ENCODE data around the gene SP5. TPM values are rescaled to one million over a fixed set of nuclear protein-coding genes. Genes with fewer than 3 reads are reported as not detected.

Gene SP5
- total and polyA plus RNA-seq, 2 of the 4 experiments (the other 2 are of a cell fraction): not detected

DNA sequence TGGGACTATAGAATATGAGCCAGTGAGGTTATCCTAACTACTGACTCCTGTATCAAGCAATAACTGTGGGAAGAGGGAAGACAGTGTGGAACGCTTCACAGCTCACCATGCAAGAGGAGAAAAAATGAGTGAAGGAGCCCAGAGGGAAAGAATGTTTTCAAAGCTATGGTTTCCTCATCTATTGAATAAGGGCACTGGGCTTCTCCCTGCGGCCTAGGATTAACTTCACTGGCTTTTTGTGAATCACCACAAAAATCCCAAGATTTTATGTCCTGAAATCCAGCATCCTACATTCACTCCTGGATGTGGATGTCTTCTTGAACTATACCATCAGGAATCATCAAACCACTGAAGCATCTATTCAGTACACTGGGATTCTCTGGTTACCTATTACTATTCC lies 44.5 kb upstream of the SP5 start:
- no peak overlapping the region for H2AFZ ChIP-seq (replicated peaks; ENCODE audit: low read length, poor library complexity)
- no peak overlapping the region for H3K14ac ChIP-seq (replicated peaks; ENCODE audit: low read depth, low read length)
- H3K27ac ChIP-seq (ENCODE audit: insufficient read depth, low read length): no peak overlapping the region
- H2AK5ac ChIP-seq (ENCODE audit: low read depth, low read length): no peak overlapping the region
- no peaks in the 10 kb centered on the region for H3K36me3 ChIP-seq (ENCODE audit: control insufficient read depth, insufficient read depth, low read length)
- no peaks in the 10 kb centered on the region for H3K27me3 ChIP-seq (ENCODE audit: control insufficient read depth, insufficient read depth, low read length)
- POLR2A ChIA-PET (ENCODE audit: unreplicated experiment): no interaction called here
- no peak overlapping the region for H3K56ac ChIP-seq (ENCODE audit: extremely low read depth, insufficient read depth, low read length)
- no peak overlapping the region for H3K4ac ChIP-seq (ENCODE audit: low read depth, low read length)
- H4K5ac ChIP-seq (ENCODE audit: low read depth, low read length): no peak overlapping the region
- H4K8ac ChIP-seq (ENCODE audit: low read depth in 2 of 2, low read length in 2 of 2): no peak overlapping the region
- no peaks in the 10 kb centered on the region for H3K4me1 ChIP-seq (ENCODE audit: control insufficient read depth, insufficient read depth, low read length)
- no peak for ATAC-seq (ENCODE audit: low read depth)
- H3K9me1 ChIP-seq (ENCODE audit: insufficient read depth, low read length): no peaks in the 10 kb centered on the region
- intact Hi-C loops (cut with micrococcal nuclease) (no loop called here), dilution Hi-C loops (cut with HindIII; ENCODE audit: low sequenced_read_pairs, unreplicated experiment) (no loop called here), in situ Hi-C loops (cut with MboI; ENCODE audit: low sequenced_read_pairs) (no loop called here)
- no TSS peak for BruUV-seq (replicated peaks)
- no peaks in the 10 kb centered on the region for H3K79me1 ChIP-seq (ENCODE audit: low read depth in 1 of 2, low read length in 2 of 2)
- no peak for DNase-seq
- H2AK9ac ChIP-seq (replicated peaks; ENCODE audit: low read depth, low read length, poor library complexity): no peak overlapping the region
- no peak overlapping the region for H3K18ac ChIP-seq (ENCODE audit: low read depth, low read length)
- H3K9me3 ChIP-seq (ENCODE audit: control insufficient read depth, insufficient read depth, low read length): no peaks in the 10 kb centered on the region
- CTCF ChIA-PET: no interaction called here
- no peak overlapping the region for H3K4me2 ChIP-seq (ENCODE audit: low read depth, low read length)
- no peak overlapping the region for H3K9ac ChIP-seq (ENCODE audit: low read depth, low read length)
- no peak overlapping the region for H2BK15ac ChIP-seq (ENCODE audit: low read depth, low read length)
- TF ChIP-seq, protein P1, sequence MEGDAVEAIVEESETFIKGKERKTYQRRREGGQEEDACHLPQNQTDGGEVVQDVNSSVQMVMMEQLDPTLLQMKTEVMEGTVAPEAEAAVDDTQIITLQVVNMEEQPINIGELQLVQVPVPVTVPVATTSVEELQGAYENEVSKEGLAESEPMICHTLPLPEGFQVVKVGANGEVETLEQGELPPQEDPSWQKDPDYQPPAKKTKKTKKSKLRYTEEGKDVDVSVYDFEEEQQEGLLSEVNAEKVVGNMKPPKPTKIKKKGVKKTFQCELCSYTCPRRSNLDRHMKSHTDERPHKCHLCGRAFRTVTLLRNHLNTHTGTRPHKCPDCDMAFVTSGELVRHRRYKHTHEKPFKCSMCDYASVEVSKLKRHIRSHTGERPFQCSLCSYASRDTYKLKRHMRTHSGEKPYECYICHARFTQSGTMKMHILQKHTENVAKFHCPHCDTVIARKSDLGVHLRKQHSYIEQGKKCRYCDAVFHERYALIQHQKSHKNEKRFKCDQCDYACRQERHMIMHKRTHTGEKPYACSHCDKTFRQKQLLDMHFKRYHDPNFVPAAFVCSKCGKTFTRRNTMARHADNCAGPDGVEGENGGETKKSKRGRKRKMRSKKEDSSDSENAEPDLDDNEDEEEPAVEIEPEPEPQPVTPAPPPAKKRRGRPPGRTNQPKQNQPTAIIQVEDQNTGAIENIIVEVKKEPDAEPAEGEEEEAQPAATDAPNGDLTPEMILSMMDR (conservative IDR thresholded peaks at IDR 0.05; ENCODE audit: low read depth, low read length): no peak
- TF ChIP-seq CEBPB (IDR thresholded peaks at IDR 0.05; ENCODE audit: low read depth, low read length) (no peak), CHD1 (IDR thresholded peaks at IDR 0.05; ENCODE audit: low read depth, low read length) (no peak), BHLHE40 (IDR thresholded peaks at IDR 0.05; ENCODE audit: low read depth, low read length) (no peak), RAD21 (IDR thresholded peaks at IDR 0.05; ENCODE audit: low read length) (no peak), NFE2L2 (IDR thresholded peaks at IDR 0.05; ENCODE audit: low read depth, low read length) (no peak), SMC3 (IDR thresholded peaks at IDR 0.05; ENCODE audit: low read depth, low read length) (no peak), RCOR1 (IDR thresholded peaks at IDR 0.05; ENCODE audit: insufficient replicate concordance, low read length) (no peak), MXI1 (IDR thresholded peaks at IDR 0.05; ENCODE audit: borderline replicate concordance, low read depth, low read length) (no peak), MAZ (IDR thresholded peaks at IDR 0.05; ENCODE audit: borderline replicate concordance, low read depth, low read length) (no peak), ELK1 (IDR thresholded peaks at IDR 0.05; ENCODE audit: borderline replicate concordance, low read depth, low read length) (no peak), MAFK (IDR thresholded peaks at IDR 0.05; ENCODE audit: low read depth, low read length) (no peak), RFX5 (IDR thresholded peaks at IDR 0.05; ENCODE audit: low read depth, low read length) (no peak)
- TF ChIP-seq, protein P2, sequence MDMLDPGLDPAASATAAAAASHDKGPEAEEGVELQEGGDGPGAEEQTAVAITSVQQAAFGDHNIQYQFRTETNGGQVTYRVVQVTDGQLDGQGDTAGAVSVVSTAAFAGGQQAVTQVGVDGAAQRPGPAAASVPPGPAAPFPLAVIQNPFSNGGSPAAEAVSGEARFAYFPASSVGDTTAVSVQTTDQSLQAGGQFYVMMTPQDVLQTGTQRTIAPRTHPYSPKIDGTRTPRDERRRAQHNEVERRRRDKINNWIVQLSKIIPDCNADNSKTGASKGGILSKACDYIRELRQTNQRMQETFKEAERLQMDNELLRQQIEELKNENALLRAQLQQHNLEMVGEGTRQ (IDR thresholded peaks at IDR 0.05; ENCODE audit: low read depth, low read length): no peak
- WGBS, 2 experiments (ENCODE audit: extremely low coverage in 2 of 2, insufficient read length in 1 of 2): no CpG with 5 or more reads among the region's 2 CpGs
- no peak overlapping the region for H2BK5ac ChIP-seq (ENCODE audit: low read depth, low read length, poor library complexity, severe bottlenecking)
- H4K20me1 ChIP-seq (ENCODE audit: insufficient read depth, low read length): no peaks in the 10 kb centered on the region
- no peak overlapping the region for H3K4me3 ChIP-seq (ENCODE audit: insufficient read depth, low read depth, low read length)
- H2BK20ac ChIP-seq (ENCODE audit: low read depth, low read length): no peak overlapping the region
- H2BK120ac ChIP-seq (ENCODE audit: low read depth, low read length): no peak overlapping the region
- H4K91ac ChIP-seq (ENCODE audit: insufficient read depth, low read depth, low read length): no peak overlapping the region
- no peak overlapping the region for H3K23ac ChIP-seq (ENCODE audit: low read depth, low read length)
